Posterior cingulate gyrus (tissue), 11 donors: ENCODE results near the gene OR6C70.
A peak's percentile ranks its signal among the peaks of the same experiment; 100 is the strongest.

ENCODE experiments used
- DNase-seq, 10 donors: peaks; one replicate each; pipeline versions ENCODE4 v3.0.0 to v3.0.0-alpha.2; 2020 to 2021; ENCODE audit warnings: mixed read lengths in 3 of 10
- intact Hi-C: fragments of 100-400 bp; cut with DNase I; formaldehyde crosslinking; loops from one replicate; pipeline ENCODE4 v1.15.1; 2023

The OR6C70 gene

DNA sequence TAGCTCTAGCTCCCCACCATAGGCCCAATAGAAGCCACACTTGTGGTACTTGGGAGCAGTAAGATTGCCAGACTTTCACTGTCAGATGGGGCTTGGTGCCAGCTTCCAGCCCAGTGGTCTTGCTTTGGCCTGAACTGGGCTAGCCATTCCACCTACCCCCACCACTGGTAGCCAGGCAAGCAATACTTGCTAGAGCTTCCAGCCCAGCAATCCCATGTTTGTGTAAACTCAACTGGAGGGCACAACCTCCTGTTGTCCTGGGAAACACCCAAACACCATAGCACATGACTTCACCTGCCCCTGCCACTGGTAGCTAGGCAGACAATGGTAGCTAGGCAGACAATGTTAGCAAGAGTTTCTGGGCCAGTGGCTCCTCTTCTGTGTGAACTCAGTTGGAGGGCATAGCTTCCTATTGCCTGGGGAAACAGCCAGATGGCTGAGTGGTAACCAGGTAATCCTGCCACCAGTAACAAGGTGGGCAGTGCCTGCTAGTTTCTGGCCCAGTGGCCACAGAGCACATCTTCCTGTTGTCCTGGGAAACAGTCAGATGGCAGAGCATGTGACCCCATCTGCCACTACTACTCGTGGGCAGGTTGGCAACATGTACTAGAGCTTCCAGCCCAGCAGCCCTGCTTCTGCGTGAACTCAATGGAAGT is 49.5 kb downstream of the OR6C70 start:
- peak in 1 of 10 donors; percentile 37 for DNase-seq
- intact Hi-C loops: no loop called here
